ENCODE results near the gene ZMIZ1. TPM values are rescaled to one million over a fixed set of nuclear protein-coding genes. Genes with fewer than 3 reads are reported as not detected.

Gene ZMIZ1
- total RNA-seq, 1 donor from 2014 or later = 46.2 TPM

GRCh38 chr10:79312601-79313187 is 243.9 kb downstream of the ZMIZ1 start:
- no peaks in the 10 kb centered on the region for H3K9me3 Mint-ChIP-seq (ENCODE audit: low read depth)
- peaks cover 31% of the 10 kb centered on the region for H3K36me3 Mint-ChIP-seq (ENCODE audit: low read depth)
- H3K4me3 Mint-ChIP-seq (ENCODE audit: unreplicated experiment) = no peak overlapping the region
- peaks cover 12% of the 10 kb centered on the region for H3K4me1 Mint-ChIP-seq (ENCODE audit: low read depth)
- H3K27ac Mint-ChIP-seq (ENCODE audit: unreplicated experiment) = no peak overlapping the region
- no peaks in the 10 kb centered on the region for H3K27me3 Mint-ChIP-seq (ENCODE audit: low read depth)
- peak; percentile 87 for DNase-seq (ENCODE audit: low spot score)
- no peak for TF ChIP-seq CTCF (IDR thresholded peaks at IDR 0.05)

GRCh38 chr10:79313320-79313719 is 244.6 kb downstream of the ZMIZ1 start:
- Mint-ChIP-seq H3K36me3 (ENCODE audit: low read depth) (peaks cover 25% of the 10 kb centered on the region), H3K27ac (ENCODE audit: unreplicated experiment) (no peak overlapping the region), H3K9me3 (ENCODE audit: low read depth) (no peaks in the 10 kb centered on the region), H3K4me3 (ENCODE audit: unreplicated experiment) (no peak overlapping the region), H3K27me3 (ENCODE audit: low read depth) (no peaks in the 10 kb centered on the region), H3K4me1 (ENCODE audit: low read depth) (peaks cover 18% of the 10 kb centered on the region)
- DNase-seq (ENCODE audit: low spot score) = peak; percentile 47
- TF ChIP-seq CTCF (IDR thresholded peaks at IDR 0.05) = no peak

- Mint-ChIP-seq H3K36me3 (ENCODE audit: low read depth) (peaks cover 23% of the 10 kb centered on the region), H3K9me3 (ENCODE audit: low read depth) (no peaks in the 10 kb centered on the region), H3K27ac (ENCODE audit: unreplicated experiment) (no peak overlapping the region), H3K4me3 (ENCODE audit: unreplicated experiment) (no peak overlapping the region), H3K27me3 (ENCODE audit: low read depth) (no peaks in the 10 kb centered on the region), H3K4me1 (ENCODE audit: low read depth) (peaks cover 21% of the 10 kb centered on the region)
- TF ChIP-seq CTCF (IDR thresholded peaks at IDR 0.05) = no peak
- DNase-seq (ENCODE audit: low spot score) = peak; percentile 75
These were observed 245.2 kb downstream of the ZMIZ1 start for GRCh38 chr10:79313911-79314439.

- Mint-ChIP-seq H3K4me3 (ENCODE audit: unreplicated experiment) (no peak overlapping the region), H3K27me3 (ENCODE audit: low read depth) (no peaks in the 10 kb centered on the region)
These were observed 246.2 kb downstream of the ZMIZ1 start for GRCh38 chr10:79314761-79315601.

More at GRCh38 chr10:79314761-79315601, 246.2 kb downstream of the ZMIZ1 start:
- H3K4me1 Mint-ChIP-seq (ENCODE audit: low read depth) = peaks cover 22% of the 10 kb centered on the region
- no peak overlapping the region for H3K27ac Mint-ChIP-seq (ENCODE audit: unreplicated experiment)
- peak; percentile 86 for DNase-seq (ENCODE audit: low spot score)
- peaks cover 20% of the 10 kb centered on the region for H3K36me3 Mint-ChIP-seq (ENCODE audit: low read depth)
- no peak for TF ChIP-seq CTCF (IDR thresholded peaks at IDR 0.05)
- no peaks in the 10 kb centered on the region for H3K9me3 Mint-ChIP-seq (ENCODE audit: low read depth)
